Activated CD8-positive, alpha-beta memory T cell treated with anti-CD3 and anti-CD28 coated beads, Interleukin-2, amount 50 U/mL, for 1 hour (primary cell): Measurements from ENCODE around the gene HMSD.

Experiments
- DNase-seq: peaks from one replicate; pipeline ENCODE4 v3.0.0-alpha.2; 2020; ENCODE audit errors: extremely low read depth

Gene HMSD

GRCh38 chr18:63992751-63993150, 43.6 kb downstream of the HMSD start:
- no peak for DNase-seq

GRCh38 chr18:63994783-63995399, 45.8 kb downstream of the HMSD start:
- no peak for DNase-seq

- DNase-seq = no peak
These were observed 47.9 kb downstream of the HMSD start for GRCh38 chr18:63997041-63997440.

GRCh38 chr18:63997606-63998005, 48.5 kb downstream of the HMSD start:
- DNase-seq = no peak

GRCh38 chr18:63999871-64000270, 50.8 kb downstream of the HMSD start:
- no peak for DNase-seq

- no peak for DNase-seq
These were observed 53.5 kb downstream of the HMSD start for GRCh38 chr18:64002581-64002980.

- DNase-seq = no peak
These were observed 60.2 kb downstream of the HMSD start for GRCh38 chr18:64009305-64009704.
